Activated B cell treated with CpG ODN at 0.5 μM for 24 hours (primary cell): ENCODE results near the gene GPR3. TPM values are rescaled to one million over a fixed set of nuclear protein-coding genes. Genes with fewer than 3 reads are reported as not detected.

Experiments
- ATAC-seq: fragments of 200-7000 bp; cut with Tn5 transposase; one replicate; pipeline ENCODE4 v1.10.0; 2021; ENCODE audit warnings: low read depth, mild to moderate bottlenecking, moderate library complexity
- CTCF ChIA-PET: fragments of 350-600 bp; sonication (Branson Sonifier 250); formaldehyde crosslinking; loops from one replicate; lab custom pipeline; 2021; ENCODE audit warnings: antibody characterized with exemption; lab: Charles Lee
- POLR2A ChIA-PET: fragments of 350-600 bp; sonication (Branson Sonifier 250); formaldehyde crosslinking; loops from one replicate; lab custom pipeline; 2021; ENCODE audit warnings: antibody characterized with exemption; lab: Charles Lee
- DNase-seq: peaks from one replicate; pipeline ENCODE4 v3.0.0; 2022
- H3K27ac Mint-ChIP-seq: one replicate; pipeline ENCODE4 v1.8.0; 2020; ENCODE audit warnings: mixed read lengths
- H3K27me3 Mint-ChIP-seq: one replicate; pipeline ENCODE4 v1.8.0; 2021; ENCODE audit warnings: mixed read lengths
- H3K36me3 Mint-ChIP-seq: one replicate; pipeline ENCODE4 v1.8.0; 2021; ENCODE audit warnings: low read depth, mixed read lengths
- H3K4me1 Mint-ChIP-seq: one replicate; pipeline ENCODE4 v1.8.0; 2021; ENCODE audit warnings: mixed read lengths
- H3K4me3 Mint-ChIP-seq: one replicate; pipeline ENCODE4 v1.8.0; 2020; ENCODE audit warnings: mild to moderate bottlenecking, mixed read lengths
- H3K9me3 Mint-ChIP-seq: one replicate; pipeline ENCODE4 v1.8.0; 2020; ENCODE audit warnings: mixed read lengths
- CTCF ChIP-seq: fragments of 200-600 bp; IDR thresholded peaks from one replicate; pipeline ENCODE4 v1.8.0; 2022; ENCODE audit warnings: antibody characterized with exemption, mild to moderate bottlenecking
- intact Hi-C: fragments of 100-400 bp; cut with micrococcal nuclease; formaldehyde crosslinking; loops from one replicate; pipeline ENCODE4 v1.15.1; 2024
- total RNA-seq: library from RNA; stranded (reverse); gene quantifications from 2 replicates; pipeline ENCODE4 v1.2.3, GENCODE V29; 2022

The GPR3 gene
- total RNA-seq, 1 donor from 2014 or later, result 0.11 TPM

GRCh38 chr1:27368869-27369582 is 23.4 kb upstream of the GPR3 start:
- DNase-seq (no peak), ATAC-seq (no peak)
- ChIA-PET POLR2A (interaction anchor here (0.7 kb wide), 1 partner anchor 23 kb away, joined by 6 read pairs; no protein-coding TSS in a partner anchor), CTCF (interaction anchor here (0.7 to 2.2 kb wide), 3 partner anchors 12 to 200 kb away, joined by 3 to 11 read pairs (median 3); no protein-coding TSS in a partner anchor)
- Mint-ChIP-seq H3K27me3 (no peaks in the 10 kb centered on the region), H3K27ac (peak overlapping the region; percentile 81), H3K4me3 (peak overlapping the region; percentile 32), H3K9me3 (no peaks in the 10 kb centered on the region), H3K4me1 (peaks cover 70% of the 10 kb centered on the region), H3K36me3 (no peaks in the 10 kb centered on the region)
- TF ChIP-seq CTCF, result no peak
- intact Hi-C loops, result loop anchor here (1.0 to 10.0 kb wide), 2 partner anchors 9 to 1084 kb away; partner anchors contain the start of gene SH3BGRL3

- no peak for TF ChIP-seq CTCF
- H3K36me3 Mint-ChIP-seq, result no peaks in the 10 kb centered on the region
- no peaks in the 10 kb centered on the region for H3K9me3 Mint-ChIP-seq
- ChIA-PET CTCF (interaction anchor here (2.1 kb wide), 1 partner anchor 15 kb away, joined by 6 read pairs; no protein-coding TSS in a partner anchor), POLR2A (interaction anchor here (0.7 kb wide), 1 partner anchor 18 kb away, joined by 6 read pairs; no protein-coding TSS in a partner anchor)
- peaks cover 46% of the 10 kb centered on the region for H3K4me1 Mint-ChIP-seq
- peak overlapping the region; percentile 8 for H3K27ac Mint-ChIP-seq
- no peaks in the 10 kb centered on the region for H3K27me3 Mint-ChIP-seq
- H3K4me3 Mint-ChIP-seq, result no peak overlapping the region
- ATAC-seq, result peak; percentile 63
- DNase-seq, result no peak
- intact Hi-C loops, result loop anchor here (2.0 kb wide), 1 partner anchor 15 kb away; no protein-coding TSS in a partner anchor
Observed at GRCh38 chr1:27372022-27372807, 20.2 kb upstream of the GPR3 start.

- CTCF ChIA-PET, result no interaction called here
- intact Hi-C loops, result loop anchor here (2.0 kb wide), 1 partner anchor 16 kb away; no protein-coding TSS in a partner anchor
- ATAC-seq (no peak), DNase-seq (no peak)
- Mint-ChIP-seq H3K27me3 (no peaks in the 10 kb centered on the region), H3K4me1 (peaks cover 40% of the 10 kb centered on the region), H3K4me3 (no peak overlapping the region), H3K27ac (no peak overlapping the region), H3K36me3 (no peaks in the 10 kb centered on the region), H3K9me3 (no peaks in the 10 kb centered on the region)
- POLR2A ChIA-PET, result no interaction called here
- TF ChIP-seq CTCF, result no peak
Observed at GRCh38 chr1:27372808-27373690, 19.4 kb upstream of the GPR3 start.

- no peak for TF ChIP-seq CTCF
- DNase-seq (no peak), ATAC-seq (no peak)
- intact Hi-C loops, result no loop called here
- Mint-ChIP-seq H3K9me3 (no peaks in the 10 kb centered on the region), H3K4me3 (no peak within 1 kb of the TSS), H3K36me3 (no peaks in the 10 kb centered on the region), H3K27me3 (no peaks in the 10 kb centered on the region), H3K27ac (no peak within 1 kb of the TSS), H3K4me1 (peaks cover 29% of the 10 kb centered on the region)
- CTCF ChIA-PET, result no interaction called here
- POLR2A ChIA-PET, result no interaction called here
Observed at GRCh38 chr1:27374362-27375086, 17.9 kb upstream of the GPR3 start, which contains the start of gene FCN3. Gene FCN3 (minus strand): TSS chr1:27374824. CDS start chr1:27374818, 6 bp downstream.
